ENCODE data around the gene PPM1D. TPM values are rescaled to one million over a fixed set of nuclear protein-coding genes. Genes with fewer than 3 reads are reported as not detected.
"Not testable (repeated sequence)": the region's sequence is repeated elsewhere in the genome, so short reads cannot be mapped to it uniquely, and the experiment has no call there.

The PPM1D gene
- total and polyA plus RNA-seq, 8 donors: 1.9 to 11.6 (median 7.0) TPM

DNA sequence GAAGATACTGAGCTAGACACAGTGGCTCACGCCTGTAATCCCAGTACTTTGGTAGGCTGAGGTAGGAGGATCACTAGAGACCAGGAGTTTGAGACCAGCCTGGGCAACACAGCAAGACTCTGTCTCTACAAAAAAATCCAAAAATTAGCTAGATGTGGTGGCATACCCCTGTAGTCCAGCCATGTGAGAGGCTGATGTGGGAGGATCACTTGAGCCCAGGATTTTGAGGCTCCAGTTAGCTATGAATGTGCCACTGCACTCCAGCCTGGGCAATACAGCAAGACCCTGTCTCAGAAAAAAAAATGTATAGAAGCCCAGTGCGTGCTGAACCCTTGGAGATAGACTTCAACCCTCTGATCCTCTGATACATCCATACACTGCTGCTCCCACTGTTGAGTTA, 7.2 kb upstream of the PPM1D start:
- H3K27me3 ChIP-seq: no peaks in the 10 kb centered on the region
- H3K4me3 ChIP-seq: no peak overlapping the region
- intact Hi-C loops (cut with DNase I): no loop called here
- 87 to 94% methylated on average over 2 of the region's 2 CpGs for WGBS, 2 donors
- H3K27ac ChIP-seq: no peak overlapping the region
- H3K9me3 ChIP-seq: no peaks in the 10 kb centered on the region
- ATAC-seq (no peak), FAIRE-seq (no peak), DNase-seq (no peak)
- TF ChIP-seq, protein P1, sequence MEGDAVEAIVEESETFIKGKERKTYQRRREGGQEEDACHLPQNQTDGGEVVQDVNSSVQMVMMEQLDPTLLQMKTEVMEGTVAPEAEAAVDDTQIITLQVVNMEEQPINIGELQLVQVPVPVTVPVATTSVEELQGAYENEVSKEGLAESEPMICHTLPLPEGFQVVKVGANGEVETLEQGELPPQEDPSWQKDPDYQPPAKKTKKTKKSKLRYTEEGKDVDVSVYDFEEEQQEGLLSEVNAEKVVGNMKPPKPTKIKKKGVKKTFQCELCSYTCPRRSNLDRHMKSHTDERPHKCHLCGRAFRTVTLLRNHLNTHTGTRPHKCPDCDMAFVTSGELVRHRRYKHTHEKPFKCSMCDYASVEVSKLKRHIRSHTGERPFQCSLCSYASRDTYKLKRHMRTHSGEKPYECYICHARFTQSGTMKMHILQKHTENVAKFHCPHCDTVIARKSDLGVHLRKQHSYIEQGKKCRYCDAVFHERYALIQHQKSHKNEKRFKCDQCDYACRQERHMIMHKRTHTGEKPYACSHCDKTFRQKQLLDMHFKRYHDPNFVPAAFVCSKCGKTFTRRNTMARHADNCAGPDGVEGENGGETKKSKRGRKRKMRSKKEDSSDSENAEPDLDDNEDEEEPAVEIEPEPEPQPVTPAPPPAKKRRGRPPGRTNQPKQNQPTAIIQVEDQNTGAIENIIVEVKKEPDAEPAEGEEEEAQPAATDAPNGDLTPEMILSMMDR (IDR thresholded peaks at IDR 0.05): no peak
- H3K4me1 ChIP-seq: no peaks in the 10 kb centered on the region
- H3K36me3 ChIP-seq: no peaks in the 10 kb centered on the region

DNA sequence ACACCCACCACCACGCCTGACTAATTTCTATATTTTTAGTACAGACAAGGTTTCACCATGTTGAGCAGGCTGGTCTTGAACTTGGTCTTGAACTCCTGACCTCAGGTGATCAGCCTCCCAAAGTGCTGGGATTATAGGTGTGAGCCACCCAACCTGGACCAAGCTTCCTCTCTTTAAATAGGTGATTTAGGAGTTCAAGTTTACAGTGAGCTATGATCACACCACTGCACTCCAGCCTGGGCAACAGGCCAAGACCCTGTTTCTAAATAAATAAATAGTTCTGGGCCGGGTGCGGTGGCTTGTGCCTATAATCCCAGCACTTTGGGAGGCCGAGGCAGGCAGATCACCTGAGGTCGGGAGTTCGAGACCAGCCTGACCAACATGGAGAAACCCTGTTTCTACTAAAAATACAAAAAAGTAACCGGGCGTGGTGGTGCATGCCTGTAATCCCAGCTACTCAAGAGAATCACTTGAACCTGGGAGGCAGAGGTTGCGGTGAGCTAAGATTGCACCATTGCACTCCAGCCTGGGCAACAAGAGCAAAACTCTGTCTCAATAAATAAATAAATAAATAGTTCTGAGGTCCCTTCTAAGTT, 6.5 kb upstream of the PPM1D start:
- H3K27me3 ChIP-seq; ATAC-seq; H3K27ac ChIP-seq; H3K9me3 ChIP-seq; H3K4me1 ChIP-seq; H3K36me3 ChIP-seq; intact Hi-C loops (cut with DNase I); FAIRE-seq; H3K4me3 ChIP-seq: not testable (repeated sequence)
- WGBS, 2 donors: 61 to 62% methylated on average over 9 of the region's 9 CpGs
- DNase-seq: peak in 1 of 6 donors; percentile 38

DNA sequence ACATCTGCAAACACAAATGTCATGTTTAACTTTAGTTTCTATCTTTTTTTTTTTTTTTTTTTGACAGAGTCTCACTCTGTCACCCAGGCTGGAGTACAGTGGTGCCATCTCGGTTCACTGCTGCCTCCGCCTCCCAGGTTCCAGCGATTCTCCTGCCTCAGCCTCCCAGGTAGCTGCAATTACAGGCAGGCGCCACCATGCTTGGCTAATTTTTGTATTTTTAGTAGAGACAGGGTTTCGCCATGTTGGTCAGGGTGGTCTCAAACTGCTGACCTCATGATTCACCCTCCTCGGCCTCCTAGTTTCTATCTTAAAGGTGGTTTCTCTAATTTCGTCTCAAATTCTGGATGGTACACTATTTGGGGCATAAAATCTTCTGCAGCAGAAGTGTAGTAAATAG, 5.8 kb upstream of the PPM1D start:
- H3K9me3 ChIP-seq; H3K27ac ChIP-seq; H3K4me3 ChIP-seq; ATAC-seq; DNase-seq; FAIRE-seq; H3K27me3 ChIP-seq; intact Hi-C loops (cut with DNase I); H3K4me1 ChIP-seq; H3K36me3 ChIP-seq: not testable (repeated sequence)
- WGBS, 2 donors: 85 to 90% methylated on average over 7 of the region's 7 CpGs

DNA sequence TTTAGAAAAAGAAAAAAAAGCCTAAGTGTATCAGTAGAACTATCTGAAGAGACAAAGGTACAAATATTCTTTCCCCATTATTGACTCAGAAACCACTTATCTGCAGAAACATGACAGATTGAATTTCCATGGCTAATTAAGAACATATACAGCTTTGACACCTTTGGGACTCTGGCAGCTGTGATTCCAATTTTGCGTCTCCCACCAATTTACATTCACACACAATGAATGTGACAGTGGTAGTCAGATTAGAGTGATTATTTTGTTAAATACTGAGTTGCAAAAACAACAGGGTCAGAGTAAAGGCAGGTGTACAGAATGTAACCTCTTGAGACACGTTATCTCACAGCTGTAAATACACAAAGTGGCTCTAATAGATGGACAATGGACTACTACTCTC, 5.3 kb upstream of the PPM1D start:
- no peak for ATAC-seq
- Histone ChIP-seq H3K4me3 (no peak overlapping the region), H3K27ac (no peak overlapping the region), H3K36me3 (no peaks in the 10 kb centered on the region), H3K4me1 (peaks cover 0 to 4% (median 0%) of the 10 kb centered on the region in 3 donors), H3K27me3 (no peaks in the 10 kb centered on the region), H3K9me3 (no peaks in the 10 kb centered on the region)
- TF ChIP-seq, protein P1 (IDR thresholded peaks at IDR 0.05): no peak
- no peak for FAIRE-seq
- intact Hi-C loops (cut with DNase I): no loop called here
- DNase-seq: no peak
- WGBS, 2 donors: 90 to 92% methylated on average over 2 of the region's 2 CpGs

DNA sequence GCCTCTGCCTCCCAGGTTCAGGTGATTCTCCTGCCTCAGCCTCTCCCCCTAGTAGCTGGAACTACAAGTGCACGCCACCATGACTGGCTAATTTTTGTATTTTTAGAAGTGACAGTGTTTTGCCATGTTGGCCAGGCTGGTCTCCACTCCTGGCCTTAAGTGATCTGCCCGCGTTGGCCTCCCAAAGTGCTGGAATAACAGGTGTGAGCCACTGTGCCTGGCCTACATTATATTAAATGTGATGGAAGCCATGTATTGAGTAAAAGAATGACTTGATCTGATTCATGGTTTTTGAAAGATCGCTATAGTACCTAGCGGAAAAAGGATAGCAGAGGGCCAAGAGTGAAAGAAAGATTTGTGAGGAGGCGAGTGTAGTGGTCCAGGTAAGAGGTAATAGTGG, 2.7 kb upstream of the PPM1D start:
- 94 to 96% methylated on average over 6 of the region's 6 CpGs for WGBS, 2 donors
- H3K4me1 ChIP-seq: peaks cover 0 to 4% (median 0%) of the 10 kb centered on the region in 3 donors

More for the DNA sequence above, 2.7 kb upstream of the PPM1D start:
- DNase-seq: no peak
- no peak for ATAC-seq
- H3K4me3 ChIP-seq: no peak overlapping the region
- H3K36me3 ChIP-seq: no peaks in the 10 kb centered on the region
- no peaks in the 10 kb centered on the region for H3K9me3 ChIP-seq
- H3K27me3 ChIP-seq: no peaks in the 10 kb centered on the region
- TF ChIP-seq, protein P1 (IDR thresholded peaks at IDR 0.05): no peak
- intact Hi-C loops (cut with DNase I): no loop called here
- H3K27ac ChIP-seq: no peak overlapping the region
- FAIRE-seq: no peak

Measured in pancreas (tissue), 10 donors.